Keratinocyte (primary cell): Measurements from ENCODE around the gene CDH8. TPM values are rescaled to one million over a fixed set of nuclear protein-coding genes. Genes with fewer than 3 reads are reported as not detected.

Source experiments
- DNase-seq: peaks from one replicate; pipeline ENCODE4 v3.0.0-alpha.2; 2011; ENCODE audit warnings: low read depth, missing footprints, low spot score
- FAIRE-seq: peaks from 2 replicates; lab custom pipeline; 2011; peaks lifted over from hg19 to GRCh38; lab: Jason Lieb, UNC
- H2AFZ ChIP-seq: 2 replicates; pipeline ENCODE4 v1.6.0; 2012; ENCODE audit warnings: low read length, control low read depth, inconsistent platforms; ENCODE audit not compliant: control insufficient read depth
- H3K27ac ChIP-seq: 2 replicates; pipeline ENCODE4 v1.5.1; 2011; ENCODE audit warnings: low read length; ENCODE audit not compliant: control insufficient read depth, insufficient read depth
- H3K27me3 ChIP-seq: 3 replicates; pipeline ENCODE4 v1.6.0; 2011; ENCODE audit warnings: low read length; ENCODE audit not compliant: control insufficient read depth, insufficient read depth; ENCODE audit errors: extremely low read depth
- H3K36me3 ChIP-seq, 2 experiments: 2 replicates in 1 of 2; 3 replicates in 1 of 2; pipeline ENCODE4 v1.5.1; 2011; ENCODE audit warnings: low read length in 2 of 2, mild to moderate bottlenecking in 1 of 2; ENCODE audit not compliant: control insufficient read depth in 2 of 2, insufficient read depth in 2 of 2; ENCODE audit errors: extremely low read depth in 1 of 2
- H3K4me1 ChIP-seq: 3 replicates; pipeline ENCODE4 v1.5.1; 2011; ENCODE audit warnings: low read length; ENCODE audit not compliant: control insufficient read depth, insufficient read depth; ENCODE audit errors: extremely low read depth
- H3K4me2 ChIP-seq: 3 replicates; pipeline ENCODE4 v1.6.0; 2011; ENCODE audit warnings: low read depth, low read length; ENCODE audit not compliant: control insufficient read depth, insufficient read depth; ENCODE audit errors: extremely low read depth
- H3K4me3 ChIP-seq, 3 experiments: fragments of 200-600 bp in 1 of 3; sonication (generic) in 1 of 3; 2 replicates in 2 of 3; 3 replicates in 1 of 3; pipeline ENCODE4 v1.5.1; 2011 to 2016; ENCODE audit warnings: low read length in 3 of 3, mild to moderate bottlenecking in 3 of 3, control low read depth in 2 of 3, inconsistent platforms in 1 of 3, low read depth in 1 of 3, mixed read lengths in 1 of 3, mixed run types in 1 of 3, moderate library complexity in 1 of 3; ENCODE audit not compliant: control insufficient read depth in 2 of 3, insufficient read depth in 2 of 3; ENCODE audit errors: extremely low read depth in 1 of 3
- H3K79me2 ChIP-seq: 2 replicates; pipeline ENCODE4 v1.6.0; 2012; ENCODE audit warnings: low read length; ENCODE audit not compliant: control insufficient read depth, insufficient read depth
- H3K9ac ChIP-seq: 3 replicates; pipeline ENCODE4 v1.6.0; 2011; ENCODE audit warnings: low read length; ENCODE audit not compliant: control insufficient read depth, insufficient read depth; ENCODE audit errors: extremely low read depth
- H3K9me1 ChIP-seq: 3 replicates; pipeline ENCODE4 v1.6.0; 2011; ENCODE audit warnings: low read length; ENCODE audit not compliant: control insufficient read depth, insufficient read depth; ENCODE audit errors: extremely low read depth
- H3K9me3 ChIP-seq: 2 replicates; pipeline ENCODE4 v1.5.1; 2012; ENCODE audit warnings: low read depth, low read length; ENCODE audit not compliant: control insufficient read depth
- H4K20me1 ChIP-seq: 3 replicates; pipeline ENCODE4 v1.6.0; 2011; ENCODE audit warnings: low read length; ENCODE audit not compliant: control insufficient read depth, insufficient read depth; ENCODE audit errors: extremely low read depth
- EZH2 ChIP-seq: IDR thresholded peaks from one replicate; pipeline ENCODE4 v1.6.1; 2012; ENCODE audit warnings: inconsistent platforms, mild to moderate bottlenecking, low read length, moderate library complexity
- dilution Hi-C: fragments of 300-500 bp; cut with MboI; formaldehyde crosslinking; loops from one replicate; pipeline ENCODE4 v1.7.0; 2020; ENCODE audit warnings: low sequenced_read_pairs; ENCODE audit not compliant: extremely low pct_ligation_motif_present
- polyA plus RNA-seq, 5 experiments: library from polyadenylated mRNA; depleted of rRNA in 3 of 5; stranded (reverse) in 3 of 5; stranded (forward) in 1 of 5; unstranded in 1 of 5; fragments of >200 nt; gene quantifications; 1 replicate in 1 of 5; 2 replicates in 3 of 5; 3 replicates in 1 of 5; pipeline versions ENCODE4 v1.2.1 to v1.2.3, GENCODE V29; 2011 to 2012; ENCODE audit warnings: missing spikeins in 2 of 5, low read depth in 1 of 5, low replicate concordance in 1 of 5
- TF ChIP-seq, protein P1 (sequence below), 3 experiments: IDR thresholded peaks in 1 of 3; conservative IDR thresholded peaks in 1 of 3; optimal IDR thresholded peaks in 1 of 3; 2 replicates in 2 of 3; 3 replicates in 1 of 3; pipeline versions ENCODE3 to v1.5.1; 2011; ENCODE audit warnings: low read length in 3 of 3, mild to moderate bottlenecking in 3 of 3, moderate library complexity in 2 of 3, control low read depth in 1 of 3, inconsistent platforms in 1 of 3; ENCODE audit not compliant: insufficient read depth in 2 of 3; ENCODE audit errors: extremely low read depth in 1 of 3

CDH8 gene
- polyA plus RNA-seq, 1 donor (not counting 4 experiments of a cell fraction or from before 2014, with no cell fraction given), result 0.18 TPM

DNA sequence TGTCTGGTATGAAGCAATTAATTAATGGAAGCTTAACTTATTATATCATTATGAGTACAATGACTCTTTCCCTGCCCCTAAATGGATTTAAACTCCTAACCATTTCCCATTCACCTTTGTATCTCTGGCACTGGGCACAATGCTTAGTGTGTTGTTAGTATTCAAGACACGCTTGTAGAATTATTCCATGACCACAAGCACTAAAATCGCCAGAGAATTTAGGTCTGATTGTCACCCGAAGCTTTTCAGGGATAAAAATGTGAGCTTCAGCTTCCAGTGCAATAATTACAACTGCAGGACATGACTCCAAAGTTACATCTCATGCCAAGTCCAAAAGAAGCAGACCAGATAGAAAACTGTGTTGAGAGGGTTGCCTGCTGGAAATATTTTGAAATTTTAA, 101.6 kb downstream of the CDH8 start:
- H3K4me1 ChIP-seq, result no peaks in the 10 kb centered on the region
- H3K79me2 ChIP-seq, result no peaks in the 10 kb centered on the region
- dilution Hi-C loops, result no loop called here
- TF ChIP-seq, protein P1, sequence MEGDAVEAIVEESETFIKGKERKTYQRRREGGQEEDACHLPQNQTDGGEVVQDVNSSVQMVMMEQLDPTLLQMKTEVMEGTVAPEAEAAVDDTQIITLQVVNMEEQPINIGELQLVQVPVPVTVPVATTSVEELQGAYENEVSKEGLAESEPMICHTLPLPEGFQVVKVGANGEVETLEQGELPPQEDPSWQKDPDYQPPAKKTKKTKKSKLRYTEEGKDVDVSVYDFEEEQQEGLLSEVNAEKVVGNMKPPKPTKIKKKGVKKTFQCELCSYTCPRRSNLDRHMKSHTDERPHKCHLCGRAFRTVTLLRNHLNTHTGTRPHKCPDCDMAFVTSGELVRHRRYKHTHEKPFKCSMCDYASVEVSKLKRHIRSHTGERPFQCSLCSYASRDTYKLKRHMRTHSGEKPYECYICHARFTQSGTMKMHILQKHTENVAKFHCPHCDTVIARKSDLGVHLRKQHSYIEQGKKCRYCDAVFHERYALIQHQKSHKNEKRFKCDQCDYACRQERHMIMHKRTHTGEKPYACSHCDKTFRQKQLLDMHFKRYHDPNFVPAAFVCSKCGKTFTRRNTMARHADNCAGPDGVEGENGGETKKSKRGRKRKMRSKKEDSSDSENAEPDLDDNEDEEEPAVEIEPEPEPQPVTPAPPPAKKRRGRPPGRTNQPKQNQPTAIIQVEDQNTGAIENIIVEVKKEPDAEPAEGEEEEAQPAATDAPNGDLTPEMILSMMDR (optimal IDR thresholded peaks at IDR 0.05 in 1 of 3, IDR thresholded peaks at IDR 0.05 in 1 of 3, conservative IDR thresholded peaks at IDR 0.05 in 1 of 3; ENCODE audit: extremely low read depth in 1 of 3, insufficient read depth in 2 of 3, low read length in 3 of 3), result no peak
- no peak for TF ChIP-seq EZH2
- no peaks in the 10 kb centered on the region for H3K27me3 ChIP-seq
- DNase-seq (no peak), FAIRE-seq (no peak)
- H3K9me1 ChIP-seq, result no peaks in the 10 kb centered on the region
- no peaks in the 10 kb centered on the region for H4K20me1 ChIP-seq
- H3K36me3 ChIP-seq, result no peaks in the 10 kb centered on the region
- H3K4me3 ChIP-seq, result no peak overlapping the region
- no peak overlapping the region for H3K4me2 ChIP-seq
- H2AFZ ChIP-seq, result no peak overlapping the region
- H3K9ac ChIP-seq, result no peak overlapping the region
- H3K27ac ChIP-seq, result no peak overlapping the region
- no peaks in the 10 kb centered on the region for H3K9me3 ChIP-seq

DNA sequence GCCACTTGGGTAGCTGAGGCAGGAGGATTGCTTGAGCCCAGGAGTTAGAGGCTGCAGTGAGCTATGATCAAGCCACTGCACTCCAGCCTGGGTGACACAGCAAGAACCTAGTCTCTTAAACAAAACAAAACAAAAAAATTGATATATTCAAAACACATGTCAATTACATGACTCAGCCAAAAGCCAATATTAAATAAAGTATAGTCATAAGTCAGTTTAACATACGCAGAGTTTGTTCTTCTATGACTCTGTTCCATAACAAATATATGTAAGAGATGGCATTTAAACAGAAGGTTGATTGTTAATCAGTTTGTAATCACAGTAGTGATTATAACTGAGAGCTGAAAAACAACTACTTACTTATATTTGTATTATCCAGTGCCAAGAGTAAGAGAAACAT, 106.5 kb downstream of the CDH8 start:
- Histone ChIP-seq H3K79me2 (no peaks in the 10 kb centered on the region), H4K20me1 (no peaks in the 10 kb centered on the region), H3K4me1 (no peaks in the 10 kb centered on the region), H3K36me3 (no peaks in the 10 kb centered on the region), H3K9ac (no peak overlapping the region), H3K27ac (no peak overlapping the region), H3K9me3 (no peaks in the 10 kb centered on the region), H3K4me2 (no peak overlapping the region), H3K4me3 (no peak overlapping the region), H3K9me1 (no peaks in the 10 kb centered on the region), H2AFZ (no peak overlapping the region), H3K27me3 (no peaks in the 10 kb centered on the region)
- dilution Hi-C loops, result no loop called here
- FAIRE-seq (no peak), DNase-seq (no peak)
- TF ChIP-seq EZH2, result no peak
- TF ChIP-seq, protein P1 (optimal IDR thresholded peaks at IDR 0.05 in 1 of 3, IDR thresholded peaks at IDR 0.05 in 1 of 3, conservative IDR thresholded peaks at IDR 0.05 in 1 of 3; ENCODE audit: extremely low read depth in 1 of 3, insufficient read depth in 2 of 3, low read length in 3 of 3), result no peak
